Nephron (organoid): ENCODE measurements around the gene ZNF536.

Experiments used
- H3K27ac Mint-ChIP-seq, 3 experiments: 2 replicates each; pipeline ENCODE4 v1.8.0; 2020; ENCODE audit warnings: mixed read lengths in 3 of 3, mild to moderate bottlenecking in 2 of 3, moderate library complexity in 1 of 3
- H3K27me3 Mint-ChIP-seq: 2 replicates; pipeline ENCODE4 v1.8.0; 2021; ENCODE audit warnings: low read depth, mild to moderate bottlenecking, moderate library complexity, mixed read lengths
- H3K36me3 Mint-ChIP-seq: 2 replicates; pipeline ENCODE4 v1.8.0; 2020; ENCODE audit warnings: low read depth, mixed read lengths
- H3K4me1 Mint-ChIP-seq: 2 replicates; pipeline ENCODE4 v1.8.0; 2020; ENCODE audit warnings: mixed read lengths
- H3K4me3 Mint-ChIP-seq, 3 experiments: 2 replicates each; pipeline ENCODE4 v1.8.0; 2020; ENCODE audit warnings: mild to moderate bottlenecking in 3 of 3, mixed read lengths in 3 of 3, moderate library complexity in 2 of 3
- H3K9me3 Mint-ChIP-seq: 2 replicates; pipeline ENCODE4 v1.8.0; 2020; ENCODE audit warnings: mixed read lengths
- CTCF ChIP-seq, 3 experiments: fragments of 200-600 bp; sonication (generic); IDR thresholded peaks; one replicate each; pipeline ENCODE4 v1.5.0; 2021; ENCODE audit warnings: antibody characterized with exemption in 3 of 3; ENCODE audit not compliant: unreplicated experiment in 3 of 3

Gene ZNF536

GRCh38 chr19:30362156-30362754, 9.9 kb upstream of the ZNF536 start:
- Mint-ChIP-seq H3K27me3 (peaks cover 4% of the 10 kb centered on the region), H3K27ac (no peak overlapping the region), H3K9me3 (no peaks in the 10 kb centered on the region), H3K4me3 (no peak overlapping the region), H3K36me3 (no peaks in the 10 kb centered on the region), H3K4me1 (peaks cover 12% of the 10 kb centered on the region)
- TF ChIP-seq CTCF (IDR thresholded peaks at IDR 0.05; ENCODE audit: unreplicated experiment in 3 of 3), result no peak

- no peaks in the 10 kb centered on the region for H3K9me3 Mint-ChIP-seq
- peaks cover 8% of the 10 kb centered on the region for H3K27me3 Mint-ChIP-seq
- peaks cover 12% of the 10 kb centered on the region for H3K4me1 Mint-ChIP-seq
- H3K4me3 Mint-ChIP-seq, result no peak overlapping the region
- no peak overlapping the region for H3K27ac Mint-ChIP-seq
- no peak for TF ChIP-seq CTCF (IDR thresholded peaks at IDR 0.05; ENCODE audit: unreplicated experiment in 3 of 3)
- no peaks in the 10 kb centered on the region for H3K36me3 Mint-ChIP-seq
Observed at GRCh38 chr19:30363073-30363472, 9.1 kb upstream of the ZNF536 start.

GRCh38 chr19:30364866-30365800, 7.1 kb upstream of the ZNF536 start:
- Mint-ChIP-seq H3K4me1 (peaks cover 12% of the 10 kb centered on the region), H3K4me3 (no peak overlapping the region), H3K27me3 (peaks cover 27% of the 10 kb centered on the region), H3K27ac (no peak overlapping the region), H3K36me3 (no peaks in the 10 kb centered on the region), H3K9me3 (no peaks in the 10 kb centered on the region)
- TF ChIP-seq CTCF (IDR thresholded peaks at IDR 0.05; ENCODE audit: unreplicated experiment in 3 of 3), result no peak

GRCh38 chr19:30366282-30366681, 5.9 kb upstream of the ZNF536 start:
- TF ChIP-seq CTCF (IDR thresholded peaks at IDR 0.05; ENCODE audit: unreplicated experiment in 3 of 3), result no peak
- Mint-ChIP-seq H3K4me1 (peaks cover under 1% of the 10 kb centered on the region), H3K27me3 (peaks cover 32% of the 10 kb centered on the region), H3K36me3 (no peaks in the 10 kb centered on the region), H3K4me3 (no peak overlapping the region), H3K27ac (no peak overlapping the region), H3K9me3 (no peaks in the 10 kb centered on the region)

GRCh38 chr19:30367006-30367405, 5.2 kb upstream of the ZNF536 start:
- Mint-ChIP-seq H3K27ac (no peak overlapping the region), H3K27me3 (peaks cover 39% of the 10 kb centered on the region), H3K4me3 (no peak overlapping the region), H3K9me3 (no peaks in the 10 kb centered on the region), H3K36me3 (no peaks in the 10 kb centered on the region), H3K4me1 (no peaks in the 10 kb centered on the region)
- no peak for TF ChIP-seq CTCF (IDR thresholded peaks at IDR 0.05; ENCODE audit: unreplicated experiment in 3 of 3)
